HG03442 (cell line): ENCODE data around the gene TXNDC8.

Experiments used
- ATAC-seq: cut with Tn5 transposase; IDR thresholded peaks from one replicate; pipeline ENCODE4 v1.9.1; 2021; ENCODE audit warnings: mild to moderate bottlenecking, moderate library complexity; ENCODE audit not compliant: unreplicated experiment

Gene TXNDC8

GRCh38 chr9:110282018-110282738 is 55.5 kb downstream of the TXNDC8 start:
- no peak for ATAC-seq

- no peak for ATAC-seq
Measured at GRCh38 chr9:110278080-110278707, 59.5 kb downstream of the TXNDC8 start.

GRCh38 chr9:110276781-110277180 is 60.9 kb downstream of the TXNDC8 start:
- ATAC-seq: no peak

GRCh38 chr9:110270211-110270995 is 67.3 kb downstream of the TXNDC8 start:
- ATAC-seq: no peak

- ATAC-seq: no peak
Measured at GRCh38 chr9:110266795-110267194, 70.9 kb downstream of the TXNDC8 start.

- no peak for ATAC-seq
Measured at GRCh38 chr9:110261632-110262031, 76.0 kb downstream of the TXNDC8 start.

- ATAC-seq: no peak
Measured at GRCh38 chr9:110260911-110261310, 76.8 kb downstream of the TXNDC8 start.

GRCh38 chr9:110259566-110259965 is 78.1 kb downstream of the TXNDC8 start:
- no peak for ATAC-seq

GRCh38 chr9:110258690-110259091 is 79.0 kb downstream of the TXNDC8 start:
- ATAC-seq: no peak

- ATAC-seq: no peak
Measured at GRCh38 chr9:110257956-110258355, 79.7 kb downstream of the TXNDC8 start.

- peak; percentile 2 for ATAC-seq
Measured at GRCh38 chr9:110257097-110257841, 80.4 kb downstream of the TXNDC8 start.

- peak; percentile 66 for ATAC-seq
Measured at GRCh38 chr9:110256380-110257096, 81.1 kb downstream of the TXNDC8 start, which contains the start of gene TXN. Gene TXN (minus strand): TSS chr9:110256507. CDS start chr9:110256435, 72 bp downstream.

- peak; percentile 16 for ATAC-seq
Measured at GRCh38 chr9:110255463-110256379, 81.9 kb downstream of the TXNDC8 start.

GRCh38 chr9:110255034-110255462 is 82.6 kb downstream of the TXNDC8 start:
- ATAC-seq: no peak

GRCh38 chr9:110254500-110254899 is 83.2 kb downstream of the TXNDC8 start:
- ATAC-seq: no peak
